HepG2 (cell line): ENCODE measurements around the gene MAP2K5. TPM values are rescaled to one million over a fixed set of nuclear protein-coding genes. Genes with fewer than 3 reads are reported as not detected.

Source experiments
- ELK4 ChIP-seq: sonication (generic); formaldehyde crosslinking; IDR thresholded peaks from 2 replicates; pipeline ENCODE4 v1.9.0; 2021; ENCODE audit warnings: missing genetic modification reagents, borderline replicate concordance
- LBX2 ChIP-seq: sonication (generic); formaldehyde crosslinking; IDR thresholded peaks from 2 replicates; pipeline ENCODE4 v1.5.0; 2020; ENCODE audit warnings: missing genetic modification reagents, mild to moderate bottlenecking, borderline replicate concordance
- MAFF ChIP-seq: IDR thresholded peaks from 2 replicates; pipeline ENCODE4 v1.6.1; 2011; ENCODE audit warnings: low read depth, low read length, improper control_type of control experiment
- NFIB ChIP-seq: sonication (generic); formaldehyde crosslinking; IDR thresholded peaks from 2 replicates; pipeline ENCODE4 v1.9.0; 2021; ENCODE audit warnings: missing genetic modification reagents, mild to moderate bottlenecking, borderline replicate concordance
- NONO ChIP-seq, 2 experiments: fragments of 450-650 bp in 1 of 2; sonication (generic) in 1 of 2; formaldehyde crosslinking in 1 of 2; IDR thresholded peaks in 1 of 2; conservative IDR thresholded peaks in 1 of 2; 2 replicates each; pipeline versions ENCODE4 v1.6.1 to v1.8.0; 2017 to 2022; ENCODE audit warnings: mild to moderate bottlenecking in 1 of 2, missing genetic modification reagents in 1 of 2, moderate library complexity in 1 of 2
- SALL2 ChIP-seq: sonication (generic); formaldehyde crosslinking; IDR thresholded peaks from 2 replicates; pipeline ENCODE4 v1.8.1; 2023; ENCODE audit warnings: mild to moderate bottlenecking, missing genetic modification reagents, inconsistent platforms
- SUZ12 ChIP-seq: fragments of 150-350 bp; IDR thresholded peaks from 2 replicates; pipeline ENCODE4 v1.6.1; 2014; ENCODE audit warnings: low read depth, low read length
- TFDP2 ChIP-seq: sonication (generic); formaldehyde crosslinking; IDR thresholded peaks from 2 replicates; pipeline ENCODE4 v1.4.0; 2020; ENCODE audit warnings: missing genetic modification reagents
- ZEB1 ChIP-seq: IDR thresholded peaks from 2 replicates; pipeline ENCODE4 v1.6.1; 2012; ENCODE audit warnings: mild to moderate bottlenecking, low read depth, inconsistent platforms; ENCODE audit not compliant: insufficient replicate concordance
- ZHX1 ChIP-seq: sonication (generic); formaldehyde crosslinking; IDR thresholded peaks from 2 replicates; pipeline ENCODE4 v1.8.1; 2022; ENCODE audit warnings: low read depth, mild to moderate bottlenecking, missing genetic modification reagents
- ZNF280B ChIP-seq: sonication (generic); formaldehyde crosslinking; IDR thresholded peaks from 2 replicates; pipeline ENCODE4 v1.5.0; 2020; ENCODE audit warnings: missing genetic modification reagents, mild to moderate bottlenecking, borderline replicate concordance
- ZNF484 ChIP-seq: sonication (generic); formaldehyde crosslinking; IDR thresholded peaks from 2 replicates; pipeline ENCODE4 v1.5.1; 2020; ENCODE audit warnings: mild to moderate bottlenecking, low read depth, missing genetic modification reagents, borderline replicate concordance
- ZNF639 ChIP-seq: conservative IDR thresholded peaks from 2 replicates; pipeline ENCODE4 v1.6.1; 2018; ENCODE audit warnings: missing genetic modification reagents
- ZNF704 ChIP-seq: sonication (generic); formaldehyde crosslinking; IDR thresholded peaks from 2 replicates; pipeline ENCODE4 v1.8.1; 2023; ENCODE audit warnings: mild to moderate bottlenecking, inconsistent platforms, moderate library complexity, missing genetic modification reagents, borderline replicate concordance
- ZSCAN29 ChIP-seq: sonication (generic); formaldehyde crosslinking; conservative IDR thresholded peaks from 2 replicates; pipeline ENCODE4 v1.4.0; 2020; ENCODE audit warnings: mild to moderate bottlenecking, missing genetic modification reagents
- polyA plus RNA-seq, 8 experiments: library from polyadenylated mRNA; depleted of rRNA in 3 of 8; stranded (reverse) in 7 of 8; unstranded in 1 of 8; fragments of >200 nt; fragmentation: Illumina TruSeq in 4 of 8; extraction: Trizol in 4 of 8; gene quantifications; 2 replicates each; pipeline versions ENCODE4 v1.2.1 to v1.2.3, GENCODE V29; 2011 to 2016; ENCODE audit warnings: low read depth in 4 of 8, missing spikeins in 1 of 8, mixed read lengths in 1 of 8; ENCODE audit not compliant: insufficient read depth in 1 of 8
- total RNA-seq, 5 experiments: library from RNA; depleted of rRNA; stranded (reverse); fragments of >200 nt; fragmentation: Illumina TruSeq; extraction: Trizol; gene quantifications; 2 replicates each; pipeline ENCODE4 v1.2.3, GENCODE V29; 2016; ENCODE audit warnings: low read depth in 1 of 5

Gene MAP2K5
- total and polyA plus RNA-seq, 2 of the 13 experiments (the other 11 are each of a cell fraction or from before 2014, with no cell fraction given), result 4.0 to 4.3 TPM

GRCh38 chr15:67521029-67521782, 21.3 kb upstream of the MAP2K5 start, which contains the start of gene C15orf61 (continued):
- TF ChIP-seq ZHX1 (CRISPR knock-in tag), result peak; percentile 58; the same call in 1 of the 2 replicates
- 0 out of 2 replicates have a peak, but pooled peaks have one; percentile 76 for TF ChIP-seq SALL2
- TF ChIP-seq TFDP2 (CRISPR knock-in tag), result peak; percentile 84
- peak; percentile 97; the same call in 1 of the 2 replicates for TF ChIP-seq NFIB (CRISPR knock-in tag)
- no peak for TF ChIP-seq ZEB1
- no peak for TF ChIP-seq NONO (IDR thresholded peaks at IDR 0.05)
- TF ChIP-seq NONO (CRISPR knock-in tag; conservative IDR thresholded peaks at IDR 0.05), result peak; percentile 95
- TF ChIP-seq ZNF639 (CRISPR knock-in tag), result peak; percentile 85
- TF ChIP-seq ZNF280B, result peak; percentile 76; the same call in 1 of the 2 replicates
- peak; percentile 69 for TF ChIP-seq ZNF704 (CRISPR knock-in tag)
- peak; percentile 93 for TF ChIP-seq LBX2 (CRISPR knock-in tag)
- TF ChIP-seq SUZ12, result no peak
- no peak; the same call in 1 of the 2 replicates for TF ChIP-seq ZNF484 (CRISPR knock-in tag)
- TF ChIP-seq MAFF, result peak; percentile 46; the same call in 1 of the 2 replicates
- no peak for TF ChIP-seq ZSCAN29 (CRISPR knock-in tag)
- peak; percentile 61; the same call in 1 of the 2 replicates for TF ChIP-seq ELK4 (CRISPR knock-in tag)
